ENCODE data around the gene KCNJ1.

DNA sequence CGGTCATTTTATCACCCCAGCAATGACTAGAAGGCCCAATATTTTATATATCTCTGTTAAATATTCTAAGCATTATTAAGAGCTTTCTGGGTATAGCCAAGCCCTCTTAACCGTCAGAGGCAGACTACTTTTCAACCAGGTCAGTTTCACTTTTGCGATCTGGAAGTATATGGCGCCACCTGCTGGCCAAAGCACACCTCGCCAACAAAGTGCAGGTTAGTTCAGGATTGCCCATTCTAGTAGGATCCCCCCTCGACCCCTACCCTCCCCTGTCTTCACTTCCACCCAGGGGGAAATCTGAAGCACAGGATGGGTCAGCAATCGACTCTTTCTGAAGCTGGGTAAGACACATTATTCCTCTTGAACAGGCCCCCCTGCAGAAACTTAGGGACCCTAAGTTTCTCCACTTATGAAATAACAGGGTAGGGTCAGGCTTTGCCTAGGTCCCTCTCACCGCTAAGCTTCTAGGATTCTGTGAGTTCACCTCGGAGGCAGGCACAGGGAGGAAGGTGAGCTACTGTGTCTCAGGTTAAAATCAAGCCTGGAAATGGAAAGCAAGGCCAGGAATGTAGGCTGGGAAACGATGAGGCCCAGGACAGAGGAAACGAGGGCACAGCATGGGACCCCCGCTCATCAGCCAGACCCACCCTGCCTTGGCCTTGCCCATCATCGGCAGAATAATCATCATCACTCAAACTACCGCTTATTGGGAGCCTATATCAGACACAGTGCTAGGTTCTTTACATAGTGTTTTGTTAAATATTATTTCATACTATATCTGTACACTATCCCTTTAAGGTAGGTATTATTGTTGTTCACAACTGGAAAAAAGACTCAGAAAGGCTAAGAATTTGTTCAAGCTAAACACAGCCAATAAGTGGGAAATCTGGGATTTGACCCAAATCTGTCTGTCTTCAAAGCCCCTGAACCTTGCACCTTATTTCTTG lies 35.6 kb downstream of the KCNJ1 start:
- TF ChIP-seq, protein P1, sequence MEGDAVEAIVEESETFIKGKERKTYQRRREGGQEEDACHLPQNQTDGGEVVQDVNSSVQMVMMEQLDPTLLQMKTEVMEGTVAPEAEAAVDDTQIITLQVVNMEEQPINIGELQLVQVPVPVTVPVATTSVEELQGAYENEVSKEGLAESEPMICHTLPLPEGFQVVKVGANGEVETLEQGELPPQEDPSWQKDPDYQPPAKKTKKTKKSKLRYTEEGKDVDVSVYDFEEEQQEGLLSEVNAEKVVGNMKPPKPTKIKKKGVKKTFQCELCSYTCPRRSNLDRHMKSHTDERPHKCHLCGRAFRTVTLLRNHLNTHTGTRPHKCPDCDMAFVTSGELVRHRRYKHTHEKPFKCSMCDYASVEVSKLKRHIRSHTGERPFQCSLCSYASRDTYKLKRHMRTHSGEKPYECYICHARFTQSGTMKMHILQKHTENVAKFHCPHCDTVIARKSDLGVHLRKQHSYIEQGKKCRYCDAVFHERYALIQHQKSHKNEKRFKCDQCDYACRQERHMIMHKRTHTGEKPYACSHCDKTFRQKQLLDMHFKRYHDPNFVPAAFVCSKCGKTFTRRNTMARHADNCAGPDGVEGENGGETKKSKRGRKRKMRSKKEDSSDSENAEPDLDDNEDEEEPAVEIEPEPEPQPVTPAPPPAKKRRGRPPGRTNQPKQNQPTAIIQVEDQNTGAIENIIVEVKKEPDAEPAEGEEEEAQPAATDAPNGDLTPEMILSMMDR (IDR thresholded peaks at IDR 0.05): peak; percentile 93
- TF ChIP-seq EZH2 (IDR thresholded peaks at IDR 0.05): no peak

Data from neural progenitor cell (in vitro differentiated cells).